PC-3 (cell line): Measurements from ENCODE around the gene MTRF1.

Source experiments
- EZH2 ChIP-seq: fragments of 300-600 bp; sonication (generic); IDR thresholded peaks from one replicate; pipeline ENCODE4 v1.6.1; 2017; ENCODE audit warnings: antibody characterized with exemption, mild to moderate bottlenecking, low read length; ENCODE audit not compliant: unreplicated experiment
- EZH2phosphoT487 ChIP-seq: fragments of 300-600 bp; sonication (generic); IDR thresholded peaks from 2 replicates; pipeline ENCODE4 v1.6.1; 2018; ENCODE audit warnings: mild to moderate bottlenecking, antibody characterized with exemption, low read length, borderline replicate concordance
- TF ChIP-seq, protein P1 (sequence below): fragments of 300-600 bp; sonication (generic); conservative IDR thresholded peaks from 2 replicates; pipeline ENCODE4 v1.5.1; 2017; ENCODE audit warnings: antibody characterized with exemption, low read depth, mild to moderate bottlenecking, low read length

GRCh38 chr13:41220401-41220800, 43.0 kb downstream of the MTRF1 start:
- TF ChIP-seq, protein P1, sequence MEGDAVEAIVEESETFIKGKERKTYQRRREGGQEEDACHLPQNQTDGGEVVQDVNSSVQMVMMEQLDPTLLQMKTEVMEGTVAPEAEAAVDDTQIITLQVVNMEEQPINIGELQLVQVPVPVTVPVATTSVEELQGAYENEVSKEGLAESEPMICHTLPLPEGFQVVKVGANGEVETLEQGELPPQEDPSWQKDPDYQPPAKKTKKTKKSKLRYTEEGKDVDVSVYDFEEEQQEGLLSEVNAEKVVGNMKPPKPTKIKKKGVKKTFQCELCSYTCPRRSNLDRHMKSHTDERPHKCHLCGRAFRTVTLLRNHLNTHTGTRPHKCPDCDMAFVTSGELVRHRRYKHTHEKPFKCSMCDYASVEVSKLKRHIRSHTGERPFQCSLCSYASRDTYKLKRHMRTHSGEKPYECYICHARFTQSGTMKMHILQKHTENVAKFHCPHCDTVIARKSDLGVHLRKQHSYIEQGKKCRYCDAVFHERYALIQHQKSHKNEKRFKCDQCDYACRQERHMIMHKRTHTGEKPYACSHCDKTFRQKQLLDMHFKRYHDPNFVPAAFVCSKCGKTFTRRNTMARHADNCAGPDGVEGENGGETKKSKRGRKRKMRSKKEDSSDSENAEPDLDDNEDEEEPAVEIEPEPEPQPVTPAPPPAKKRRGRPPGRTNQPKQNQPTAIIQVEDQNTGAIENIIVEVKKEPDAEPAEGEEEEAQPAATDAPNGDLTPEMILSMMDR: no peak
- TF ChIP-seq EZH2: no peak
- TF ChIP-seq EZH2phosphoT487: no peak
